ENCODE results near the gene MKRN1.

Gene MKRN1

GRCh38 chr7:140415361-140415760 lies 63.9 kb downstream of the MKRN1 start:
- H3K27ac ChIP-seq (ENCODE audit: low read depth, low read length, poor library complexity, severe bottlenecking): no peak overlapping the region
- no peak for TF ChIP-seq EZH2 (IDR thresholded peaks at IDR 0.05; ENCODE audit: borderline replicate concordance, low read length)
- TF ChIP-seq CTCF (IDR thresholded peaks at IDR 0.05; ENCODE audit: low read length): no peak
- H3K79me2 ChIP-seq (ENCODE audit: insufficient read depth, low read length): no peaks in the 10 kb centered on the region
- no peaks in the 10 kb centered on the region for H3K9me3 ChIP-seq (ENCODE audit: low read length)
- no peak overlapping the region for H3K4me2 ChIP-seq (ENCODE audit: low read length)
- no peaks in the 10 kb centered on the region for H3K9me2 ChIP-seq (ENCODE audit: low read depth, low read length)
- no peak overlapping the region for H2AFZ ChIP-seq (ENCODE audit: low read length)
- no peaks in the 10 kb centered on the region for H4K20me1 ChIP-seq (ENCODE audit: insufficient read depth, low read length)
- no peaks in the 10 kb centered on the region; the same call in 1 of the 2 replicates for H3K27me3 ChIP-seq (ENCODE audit: insufficient read depth, low read length)
- H3K4me1 ChIP-seq (ENCODE audit: insufficient read depth, low read length, severe bottlenecking): no peaks in the 10 kb centered on the region
- no peak overlapping the region for H3K4me3 ChIP-seq (ENCODE audit: low read depth, low read length, poor library complexity, severe bottlenecking)
- H3K9ac ChIP-seq (ENCODE audit: low read length): no peak overlapping the region
- H3F3A ChIP-seq (ENCODE audit: insufficient read depth, low read length): no peaks in the 10 kb centered on the region
- no peaks in the 10 kb centered on the region for H3K36me3 ChIP-seq (ENCODE audit: insufficient read depth, low read length)

- Histone ChIP-seq H3K9me3 (ENCODE audit: low read length) (no peaks in the 10 kb centered on the region), H3K27me3 (ENCODE audit: insufficient read depth, low read length) (peaks cover 5% of the 10 kb centered on the region; the same call in 1 of the 2 replicates), H3K9ac (ENCODE audit: low read length) (no peak overlapping the region), H4K20me1 (ENCODE audit: insufficient read depth, low read length) (no peaks in the 10 kb centered on the region), H3K36me3 (ENCODE audit: insufficient read depth, low read length) (no peaks in the 10 kb centered on the region), H3K27ac (ENCODE audit: low read depth, low read length, poor library complexity, severe bottlenecking) (no peak overlapping the region), H2AFZ (ENCODE audit: low read length) (no peak overlapping the region; the same call in 1 of the 2 replicates), H3F3A (ENCODE audit: insufficient read depth, low read length) (no peaks in the 10 kb centered on the region), H3K4me1 (ENCODE audit: insufficient read depth, low read length, severe bottlenecking) (peaks cover 12% of the 10 kb centered on the region), H3K4me3 (ENCODE audit: low read depth, low read length, poor library complexity, severe bottlenecking) (peak overlapping the region; percentile 65), H3K9me2 (ENCODE audit: low read depth, low read length) (no peaks in the 10 kb centered on the region), H3K79me2 (ENCODE audit: insufficient read depth, low read length) (no peaks in the 10 kb centered on the region), H3K4me2 (ENCODE audit: low read length) (peak overlapping the region; percentile 87; the same call in 1 of the 2 replicates)
- TF ChIP-seq CTCF (IDR thresholded peaks at IDR 0.05; ENCODE audit: low read length) (no peak), EZH2 (IDR thresholded peaks at IDR 0.05; ENCODE audit: borderline replicate concordance, low read length) (no peak)
Measured at GRCh38 chr7:140404565-140405065, 74.7 kb downstream of the MKRN1 start.

DNA sequence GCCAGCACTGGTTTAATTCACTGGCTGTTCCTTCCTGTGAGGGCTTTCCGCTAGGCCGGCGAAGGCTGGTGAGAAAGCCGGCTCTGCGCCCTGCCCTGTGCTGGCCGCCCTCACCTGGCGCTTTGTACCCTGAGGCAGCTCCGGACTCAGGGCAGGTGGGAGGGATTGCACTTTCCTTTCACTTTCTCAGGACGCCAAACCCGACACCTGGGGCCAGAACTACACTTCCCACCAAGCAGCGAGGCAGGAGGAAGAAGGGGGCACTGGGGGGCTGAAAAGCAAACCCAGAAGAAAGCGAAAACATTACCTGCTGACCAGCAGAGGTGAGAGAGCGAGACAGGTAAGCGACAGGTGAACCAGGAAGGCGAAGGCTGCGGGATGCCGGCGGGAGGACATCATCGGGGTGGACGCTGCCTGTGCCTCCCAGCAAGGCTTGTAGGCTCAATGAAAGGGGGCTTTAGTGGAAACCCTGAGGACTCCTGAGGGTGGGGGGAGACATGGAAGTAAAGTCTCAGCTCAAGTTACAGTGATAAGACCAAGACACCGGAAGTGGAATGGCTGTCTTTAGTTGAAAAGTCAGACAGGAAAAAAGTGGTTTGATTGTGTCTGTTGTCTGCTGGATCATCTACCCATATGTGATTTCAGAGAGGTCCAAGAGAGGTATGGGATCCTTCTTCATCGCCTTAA lies 75.3 kb downstream of the MKRN1 start, which contains the start of gene RAB19:
Gene RAB19 (plus strand): TSS at position 181 of the 687 bp plus-strand sequence. CDS start 3,589 bp downstream, outside the sequence.
- H3K9ac ChIP-seq (ENCODE audit: low read length): peak within 1 kb of the TSS; percentile 48; the same call in 1 of the 2 replicates
- peaks cover 7% of the 10 kb centered on the region; the same call in 1 of the 2 replicates for H3K27me3 ChIP-seq (ENCODE audit: insufficient read depth, low read length)
- no peaks in the 10 kb centered on the region for H3K36me3 ChIP-seq (ENCODE audit: insufficient read depth, low read length)
- H3K79me2 ChIP-seq (ENCODE audit: insufficient read depth, low read length): no peaks in the 10 kb centered on the region
- no peaks in the 10 kb centered on the region for H3F3A ChIP-seq (ENCODE audit: insufficient read depth, low read length)
- no peak within 1 kb of the TSS for H3K27ac ChIP-seq (ENCODE audit: low read depth, low read length, poor library complexity, severe bottlenecking)
- H3K4me1 ChIP-seq (ENCODE audit: insufficient read depth, low read length, severe bottlenecking): peaks cover 12% of the 10 kb centered on the region
- H3K9me3 ChIP-seq (ENCODE audit: low read length): no peaks in the 10 kb centered on the region
- peak within 1 kb of the TSS; percentile 65 for H3K4me3 ChIP-seq (ENCODE audit: low read depth, low read length, poor library complexity, severe bottlenecking)
- no peaks in the 10 kb centered on the region for H4K20me1 ChIP-seq (ENCODE audit: insufficient read depth, low read length)
- no peak for TF ChIP-seq EZH2 (IDR thresholded peaks at IDR 0.05; ENCODE audit: borderline replicate concordance, low read length)
- no peak for TF ChIP-seq CTCF (IDR thresholded peaks at IDR 0.05; ENCODE audit: low read length)
- peak within 1 kb of the TSS; percentile 87 for H3K4me2 ChIP-seq (ENCODE audit: low read length)
- peak within 1 kb of the TSS; percentile 93; the same call in 1 of the 2 replicates for H2AFZ ChIP-seq (ENCODE audit: low read length)
- no peaks in the 10 kb centered on the region for H3K9me2 ChIP-seq (ENCODE audit: low read depth, low read length)

Data from OCI-LY1 (cell line).